HepG2 (cell line): ENCODE results near the gene NOTCH4. TPM values are rescaled to one million over a fixed set of nuclear protein-coding genes. Genes with fewer than 3 reads are reported as not detected.

Experiments used
- ATAD3A ChIP-seq: sonication (generic); formaldehyde crosslinking; IDR thresholded peaks from 2 replicates; pipeline ENCODE4 v1.4.0; 2020; ENCODE audit warnings: missing genetic modification reagents
- CHD2 ChIP-seq: IDR thresholded peaks from 2 replicates; pipeline ENCODE4 v1.6.1; 2011; ENCODE audit warnings: low read depth, low read length, improper control_type of control experiment
- CREM ChIP-seq, 2 experiments: sonication (generic) in 1 of 2; formaldehyde crosslinking in 1 of 2; IDR thresholded peaks; 2 replicates each; pipeline versions ENCODE4 v1.4.0 to v1.6.1; 2016 to 2020; ENCODE audit warnings: antibody characterized with exemption in 1 of 2, mild to moderate bottlenecking in 1 of 2, missing genetic modification reagents in 1 of 2
- FOSL2 ChIP-seq: sonication (generic); formaldehyde crosslinking; IDR thresholded peaks from 2 replicates; pipeline ENCODE4 v1.4.0; 2020; ENCODE audit warnings: missing genetic modification reagents
- IRX3 ChIP-seq: sonication (generic); formaldehyde crosslinking; IDR thresholded peaks from 2 replicates; pipeline ENCODE4 v1.8.1; 2023; ENCODE audit warnings: mild to moderate bottlenecking, low read depth, missing genetic modification reagents, borderline replicate concordance
- MAFK ChIP-seq, 2 experiments: IDR thresholded peaks in 1 of 2; conservative IDR thresholded peaks in 1 of 2; 2 replicates each; pipeline ENCODE4 v1.6.1; 2011; ENCODE audit warnings: improper control_type of control experiment in 2 of 2, low read length in 2 of 2
- NFATC3 ChIP-seq: sonication (generic); formaldehyde crosslinking; IDR thresholded peaks from 2 replicates; pipeline ENCODE4 v1.5.1; 2020; ENCODE audit warnings: mild to moderate bottlenecking, missing genetic modification reagents
- NFE2L1 ChIP-seq: sonication (generic); formaldehyde crosslinking; IDR thresholded peaks from 2 replicates; pipeline ENCODE4 v1.4.0; 2020; ENCODE audit warnings: missing genetic modification reagents, mild to moderate bottlenecking, borderline replicate concordance
- NKX3-1 ChIP-seq: sonication (generic); formaldehyde crosslinking; IDR thresholded peaks from 2 replicates; pipeline ENCODE4 v1.5.0; 2020; ENCODE audit warnings: missing genetic modification reagents
- RFX1 ChIP-seq: fragments of 450-650 bp; IDR thresholded peaks from 2 replicates; pipeline ENCODE4 v1.6.1; 2017
- THAP11 ChIP-seq: IDR thresholded peaks from 2 replicates; pipeline ENCODE4 v1.6.1; 2016; ENCODE audit warnings: missing biosample characterization, missing genetic modification reagents
- ZMAT3 ChIP-seq: sonication (generic); formaldehyde crosslinking; conservative IDR thresholded peaks from 2 replicates; pipeline ENCODE4 v1.7.0; 2021; ENCODE audit warnings: missing genetic modification reagents
- ZNF510 ChIP-seq: sonication (generic); formaldehyde crosslinking; IDR thresholded peaks from 2 replicates; pipeline ENCODE4 v1.4.0; 2020; ENCODE audit warnings: low read depth, mild to moderate bottlenecking, missing genetic modification reagents
- ZNF564 ChIP-seq: sonication (generic); formaldehyde crosslinking; IDR thresholded peaks from 2 replicates; pipeline ENCODE4 v1.8.1; 2023; ENCODE audit warnings: mild to moderate bottlenecking, missing genetic modification reagents
- ZNF761 ChIP-seq: sonication (generic); formaldehyde crosslinking; conservative IDR thresholded peaks from 2 replicates; pipeline ENCODE4 v1.4.0; 2020; ENCODE audit warnings: mild to moderate bottlenecking, missing genetic modification reagents
- polyA plus RNA-seq, 8 experiments: library from polyadenylated mRNA; depleted of rRNA in 3 of 8; stranded (reverse) in 7 of 8; unstranded in 1 of 8; fragments of >200 nt; fragmentation: Illumina TruSeq in 4 of 8; extraction: Trizol in 4 of 8; gene quantifications; 2 replicates each; pipeline versions ENCODE4 v1.2.1 to v1.2.3, GENCODE V29; 2011 to 2016; ENCODE audit warnings: low read depth in 4 of 8, missing spikeins in 1 of 8, mixed read lengths in 1 of 8; ENCODE audit not compliant: insufficient read depth in 1 of 8
- total RNA-seq, 5 experiments: library from RNA; depleted of rRNA; stranded (reverse); fragments of >200 nt; fragmentation: Illumina TruSeq; extraction: Trizol; gene quantifications; 2 replicates each; pipeline ENCODE4 v1.2.3, GENCODE V29; 2016; ENCODE audit warnings: low read depth in 1 of 5
- TF ChIP-seq, protein P1 (sequence below): sonication (generic); formaldehyde crosslinking; conservative IDR thresholded peaks from 2 replicates; pipeline ENCODE4 v1.8.0; 2022; ENCODE audit warnings: low read depth, missing genetic modification reagents
- TF ChIP-seq, protein P2 (sequence below): sonication (generic); formaldehyde crosslinking; IDR thresholded peaks from 2 replicates; pipeline ENCODE4 v1.4.0; 2020; ENCODE audit warnings: missing genetic modification reagents, mild to moderate bottlenecking, borderline replicate concordance
- TF ChIP-seq, protein P3 (sequence below): sonication (generic); formaldehyde crosslinking; IDR thresholded peaks from 2 replicates; pipeline ENCODE4 v1.4.0; 2020; ENCODE audit warnings: missing genetic modification reagents
- TF ChIP-seq, protein P4 (sequence below): sonication (generic); formaldehyde crosslinking; IDR thresholded peaks from 2 replicates; pipeline ENCODE4; 2020; ENCODE audit warnings: missing genetic modification reagents, mild to moderate bottlenecking, borderline replicate concordance

The NOTCH4 gene
- total and polyA plus RNA-seq, 2 of the 13 experiments (the other 11 are each of a cell fraction or from before 2014, with no cell fraction given), result 0.51 to 0.83 TPM

DNA sequence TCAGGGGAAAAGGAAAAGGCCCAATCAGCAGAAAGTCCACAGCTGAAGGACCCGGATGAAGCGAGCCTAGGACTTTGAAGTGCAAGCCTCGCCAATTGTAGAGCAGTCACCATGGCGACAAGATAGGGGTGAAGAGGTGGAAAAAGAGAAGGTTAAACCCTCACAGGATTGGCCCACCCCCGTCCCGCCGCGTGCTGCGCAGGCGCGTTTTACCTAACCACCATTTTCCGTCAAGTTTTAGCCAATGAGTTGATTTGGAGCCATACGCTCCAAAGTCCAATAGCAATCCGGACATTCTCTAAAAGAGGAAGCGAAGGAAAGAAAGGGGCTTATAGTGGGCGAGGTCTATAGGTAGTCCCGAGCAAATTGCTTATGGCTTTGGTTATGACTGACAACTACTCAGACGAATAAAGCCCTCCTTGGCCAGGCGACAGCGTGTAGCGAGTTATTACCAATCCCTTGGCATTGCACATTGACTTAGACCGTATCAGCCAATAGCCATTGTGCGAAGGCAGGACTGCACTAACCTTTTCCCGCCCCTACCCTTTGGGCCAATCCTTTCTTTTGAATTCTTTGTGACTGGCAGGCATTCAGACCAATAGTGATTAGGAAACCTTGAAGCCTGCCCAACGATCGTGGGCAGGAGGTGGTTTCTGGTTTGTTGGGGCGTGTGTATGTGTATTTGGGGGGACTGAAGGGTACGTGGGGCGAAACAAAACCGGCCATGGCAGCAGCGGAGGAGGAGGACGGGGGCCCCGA lies 45.9 kb downstream of the NOTCH4 start, which contains the start of gene RNF5 (continued):
- TF ChIP-seq ZNF761 (CRISPR knock-in tag) (0 out of 2 replicates have a peak, but pooled peaks have one; percentile 7), ZNF564 (CRISPR knock-in tag) (no peak), NFE2L1 (CRISPR knock-in tag) (no peak), NFATC3 (CRISPR knock-in tag) (peak; percentile 66; the same call in 1 of the 2 replicates), NKX3-1 (CRISPR knock-in tag) (no peak), IRX3 (CRISPR knock-in tag) (no peak), CREM (IDR thresholded peaks at IDR 0.05) (peak; percentile 91), CREM (CRISPR knock-in tag; IDR thresholded peaks at IDR 0.05) (no peak), ZMAT3 (CRISPR knock-in tag) (0 out of 2 replicates have a peak, but pooled peaks have one; percentile 24), MAFK (conservative IDR thresholded peaks at IDR 0.05 in 1 of 2, IDR thresholded peaks at IDR 0.05 in 1 of 2; ENCODE audit: low read length in 2 of 2) (peak; percentile 99 to 100), FOSL2 (no peak; the same call in 1 of the 2 replicates), CHD2 (peak; percentile 80), THAP11 (CRISPR knock-in tag) (0 out of 2 replicates have a peak, but pooled peaks have one; percentile 33), ZNF510 (no peak), RFX1 (peak; percentile 99), ATAD3A (no peak)
- TF ChIP-seq, protein P1, sequence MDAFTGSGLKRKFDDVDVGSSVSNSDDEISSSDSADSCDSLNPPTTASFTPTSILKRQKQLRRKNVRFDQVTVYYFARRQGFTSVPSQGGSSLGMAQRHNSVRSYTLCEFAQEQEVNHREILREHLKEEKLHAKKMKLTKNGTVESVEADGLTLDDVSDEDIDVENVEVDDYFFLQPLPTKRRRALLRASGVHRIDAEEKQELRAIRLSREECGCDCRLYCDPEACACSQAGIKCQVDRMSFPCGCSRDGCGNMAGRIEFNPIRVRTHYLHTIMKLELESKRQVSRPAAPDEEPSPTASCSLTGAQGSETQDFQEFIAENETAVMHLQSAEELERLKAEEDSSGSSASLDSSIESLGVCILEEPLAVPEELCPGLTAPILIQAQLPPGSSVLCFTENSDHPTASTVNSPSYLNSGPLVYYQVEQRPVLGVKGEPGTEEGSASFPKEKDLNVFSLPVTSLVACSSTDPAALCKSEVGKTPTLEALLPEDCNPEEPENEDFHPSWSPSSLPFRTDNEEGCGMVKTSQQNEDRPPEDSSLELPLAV (CRISPR knock-in tag), result no peak
- TF ChIP-seq, protein P2, sequence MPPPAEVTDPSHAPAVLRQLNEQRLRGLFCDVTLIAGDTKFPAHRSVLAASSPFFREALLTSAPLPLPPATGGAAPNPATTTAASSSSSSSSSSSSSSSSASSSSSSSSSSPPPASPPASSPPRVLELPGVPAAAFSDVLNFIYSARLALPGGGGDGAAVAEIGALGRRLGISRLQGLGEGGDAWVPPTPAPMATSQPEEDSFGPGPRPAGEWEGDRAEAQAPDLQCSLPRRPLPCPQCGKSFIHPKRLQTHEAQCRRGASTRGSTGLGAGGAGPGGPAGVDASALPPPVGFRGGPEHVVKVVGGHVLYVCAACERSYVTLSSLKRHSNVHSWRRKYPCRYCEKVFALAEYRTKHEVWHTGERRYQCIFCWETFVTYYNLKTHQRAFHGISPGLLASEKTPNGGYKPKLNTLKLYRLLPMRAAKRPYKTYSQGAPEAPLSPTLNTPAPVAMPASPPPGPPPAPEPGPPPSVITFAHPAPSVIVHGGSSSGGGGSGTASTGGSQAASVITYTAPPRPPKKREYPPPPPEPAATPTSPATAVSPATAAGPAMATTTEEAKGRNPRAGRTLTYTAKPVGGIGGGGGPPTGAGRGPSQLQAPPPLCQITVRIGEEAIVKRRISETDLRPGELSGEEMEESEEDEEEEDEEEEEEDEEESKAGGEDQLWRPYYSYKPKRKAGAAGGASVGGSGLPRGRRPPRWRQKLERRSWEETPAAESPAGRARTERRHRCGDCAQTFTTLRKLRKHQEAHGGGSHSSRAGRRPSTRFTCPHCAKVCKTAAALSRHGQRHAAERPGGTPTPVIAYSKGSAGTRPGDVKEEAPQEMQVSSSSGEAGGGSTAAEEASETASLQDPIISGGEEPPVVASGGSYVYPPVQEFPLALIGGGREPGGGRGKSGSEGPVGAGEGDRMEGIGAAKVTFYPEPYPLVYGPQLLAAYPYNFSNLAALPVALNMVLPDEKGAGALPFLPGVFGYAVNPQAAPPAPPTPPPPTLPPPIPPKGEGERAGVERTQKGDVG (CRISPR knock-in tag), result peak; percentile 10; the same call in 1 of the 2 replicates
- TF ChIP-seq, protein P3, sequence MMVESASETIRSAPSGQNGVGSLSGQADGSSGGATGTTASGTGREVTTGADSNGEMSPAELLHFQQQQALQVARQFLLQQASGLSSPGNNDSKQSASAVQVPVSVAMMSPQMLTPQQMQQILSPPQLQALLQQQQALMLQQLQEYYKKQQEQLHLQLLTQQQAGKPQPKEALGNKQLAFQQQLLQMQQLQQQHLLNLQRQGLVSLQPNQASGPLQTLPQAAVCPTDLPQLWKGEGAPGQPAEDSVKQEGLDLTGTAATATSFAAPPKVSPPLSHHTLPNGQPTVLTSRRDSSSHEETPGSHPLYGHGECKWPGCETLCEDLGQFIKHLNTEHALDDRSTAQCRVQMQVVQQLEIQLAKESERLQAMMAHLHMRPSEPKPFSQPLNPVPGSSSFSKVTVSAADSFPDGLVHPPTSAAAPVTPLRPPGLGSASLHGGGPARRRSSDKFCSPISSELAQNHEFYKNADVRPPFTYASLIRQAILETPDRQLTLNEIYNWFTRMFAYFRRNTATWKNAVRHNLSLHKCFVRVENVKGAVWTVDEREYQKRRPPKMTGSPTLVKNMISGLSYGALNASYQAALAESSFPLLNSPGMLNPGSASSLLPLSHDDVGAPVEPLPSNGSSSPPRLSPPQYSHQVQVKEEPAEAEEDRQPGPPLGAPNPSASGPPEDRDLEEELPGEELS (CRISPR knock-in tag), result no peak
- TF ChIP-seq, protein P4, sequence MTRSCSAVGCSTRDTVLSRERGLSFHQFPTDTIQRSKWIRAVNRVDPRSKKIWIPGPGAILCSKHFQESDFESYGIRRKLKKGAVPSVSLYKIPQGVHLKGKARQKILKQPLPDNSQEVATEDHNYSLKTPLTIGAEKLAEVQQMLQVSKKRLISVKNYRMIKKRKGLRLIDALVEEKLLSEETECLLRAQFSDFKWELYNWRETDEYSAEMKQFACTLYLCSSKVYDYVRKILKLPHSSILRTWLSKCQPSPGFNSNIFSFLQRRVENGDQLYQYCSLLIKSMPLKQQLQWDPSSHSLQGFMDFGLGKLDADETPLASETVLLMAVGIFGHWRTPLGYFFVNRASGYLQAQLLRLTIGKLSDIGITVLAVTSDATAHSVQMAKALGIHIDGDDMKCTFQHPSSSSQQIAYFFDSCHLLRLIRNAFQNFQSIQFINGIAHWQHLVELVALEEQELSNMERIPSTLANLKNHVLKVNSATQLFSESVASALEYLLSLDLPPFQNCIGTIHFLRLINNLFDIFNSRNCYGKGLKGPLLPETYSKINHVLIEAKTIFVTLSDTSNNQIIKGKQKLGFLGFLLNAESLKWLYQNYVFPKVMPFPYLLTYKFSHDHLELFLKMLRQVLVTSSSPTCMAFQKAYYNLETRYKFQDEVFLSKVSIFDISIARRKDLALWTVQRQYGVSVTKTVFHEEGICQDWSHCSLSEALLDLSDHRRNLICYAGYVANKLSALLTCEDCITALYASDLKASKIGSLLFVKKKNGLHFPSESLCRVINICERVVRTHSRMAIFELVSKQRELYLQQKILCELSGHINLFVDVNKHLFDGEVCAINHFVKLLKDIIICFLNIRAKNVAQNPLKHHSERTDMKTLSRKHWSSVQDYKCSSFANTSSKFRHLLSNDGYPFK (CRISPR knock-in tag), result peak; percentile 68
